ENCODE measurements around the gene IMPDH2.

The IMPDH2 gene

GRCh38 chr3:49022688-49023171 is 6.5 kb downstream of the IMPDH2 start:
- H3K4me3 ChIP-seq (ENCODE audit: low read depth, low read length): peak overlapping the region; percentile 86
- no peak for TF ChIP-seq CTCF (IDR thresholded peaks at IDR 0.05; ENCODE audit: low read depth, low read length)
- in situ Hi-C loops (cut with HindIII; ENCODE audit: low sequenced_read_pairs): no loop called here
- DNase-seq (ENCODE audit: low read depth, low spot score): no peak

GRCh38 chr3:49021813-49022687 is 7.1 kb downstream of the IMPDH2 start, which contains the start of gene NDUFAF3:
Gene NDUFAF3 (plus strand): TSS chr3:49022121. CDS start chr3:49022145, 24 bp downstream.
- in situ Hi-C loops (cut with HindIII; ENCODE audit: low sequenced_read_pairs): no loop called here
- peak; percentile 95 for DNase-seq (ENCODE audit: low read depth, low spot score)
- H3K4me3 ChIP-seq (ENCODE audit: low read depth, low read length): peak within 1 kb of the TSS; percentile 86
- TF ChIP-seq CTCF (IDR thresholded peaks at IDR 0.05; ENCODE audit: low read depth, low read length): peak; percentile 86

DNA sequence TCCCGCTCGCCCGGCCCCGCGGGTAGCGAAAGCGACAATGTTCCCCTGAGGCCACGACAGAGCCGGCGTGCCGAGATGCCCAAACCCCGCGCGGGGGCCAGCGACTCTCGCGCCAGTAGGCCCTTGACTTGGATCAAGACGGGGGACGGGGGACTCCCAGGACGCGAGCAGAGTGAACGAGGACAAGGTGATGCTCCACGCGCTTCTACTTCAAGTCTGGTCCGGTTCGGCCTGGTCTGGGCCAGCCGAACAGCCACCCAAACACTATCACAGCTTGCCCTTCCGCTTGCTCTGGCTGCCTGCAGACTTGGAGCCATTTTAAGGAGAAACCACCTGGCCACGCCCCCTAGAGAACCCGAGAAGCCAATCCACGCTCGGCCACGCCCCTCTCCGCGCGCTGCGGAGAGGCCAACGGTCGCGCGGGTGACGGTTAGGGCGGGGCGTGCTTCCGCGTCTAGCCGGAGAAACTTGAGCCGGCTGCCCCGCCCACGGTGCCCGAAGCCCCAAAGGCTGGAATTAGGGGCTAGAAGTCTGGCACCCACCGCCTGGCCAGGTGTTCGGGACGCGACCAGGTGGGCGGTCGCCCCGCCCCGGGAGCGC is 7.9 kb downstream of the IMPDH2 start:
- in situ Hi-C loops (cut with HindIII; ENCODE audit: low sequenced_read_pairs): no loop called here
- peak; percentile 98 for DNase-seq (ENCODE audit: low read depth, low spot score)
- TF ChIP-seq CTCF (IDR thresholded peaks at IDR 0.05; ENCODE audit: low read depth, low read length): no peak
- H3K4me3 ChIP-seq (ENCODE audit: low read depth, low read length): peak overlapping the region; percentile 86

DNA sequence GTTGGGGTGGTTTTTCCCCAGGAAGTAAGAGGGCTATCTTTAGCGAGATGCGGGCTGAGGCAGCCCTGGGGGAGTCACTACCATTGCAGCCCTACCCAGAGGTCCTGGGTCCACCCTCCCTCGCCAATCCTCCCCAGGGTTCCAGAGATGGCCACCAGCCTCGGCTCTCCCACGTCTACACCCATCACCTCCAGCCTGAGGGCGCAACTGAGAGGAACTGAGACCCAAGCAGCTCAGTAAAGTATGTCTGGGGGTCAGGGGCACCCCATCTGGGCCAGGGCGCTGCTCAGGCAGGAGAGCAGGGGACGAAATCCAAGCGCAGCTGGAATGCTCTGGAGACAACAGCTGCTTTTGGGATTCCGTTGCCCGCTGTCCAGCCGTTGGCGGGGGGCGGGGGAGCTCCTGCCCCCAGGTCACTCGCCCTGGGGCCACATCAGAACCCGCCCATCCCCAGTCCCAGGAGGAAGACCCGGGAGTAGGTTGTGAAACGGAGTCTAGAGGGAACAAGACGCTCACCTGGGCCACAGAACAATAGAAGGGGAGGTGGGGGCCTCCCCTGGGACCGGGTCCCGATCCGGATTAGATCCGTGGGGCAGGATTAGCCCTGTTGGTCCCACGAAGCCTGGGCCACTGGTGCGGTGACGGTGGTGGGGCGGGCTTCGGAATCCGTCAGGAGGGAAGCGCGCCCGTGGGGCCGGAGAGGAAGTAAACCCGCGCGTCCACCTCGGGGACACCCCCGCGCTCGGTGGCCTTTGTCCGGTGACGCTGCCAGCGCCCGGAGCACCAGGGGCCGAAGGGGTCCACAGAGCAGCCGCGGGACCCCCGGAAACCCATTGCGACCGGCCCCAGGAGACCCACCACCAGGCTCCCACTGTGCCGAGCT is 8.6 kb downstream of the IMPDH2 start:
- no peak for DNase-seq (ENCODE audit: low read depth, low spot score)
- peak overlapping the region; percentile 86 for H3K4me3 ChIP-seq (ENCODE audit: low read depth, low read length)
- in situ Hi-C loops (cut with HindIII; ENCODE audit: low sequenced_read_pairs): no loop called here
- TF ChIP-seq CTCF (IDR thresholded peaks at IDR 0.05; ENCODE audit: low read depth, low read length): no peak

DNA sequence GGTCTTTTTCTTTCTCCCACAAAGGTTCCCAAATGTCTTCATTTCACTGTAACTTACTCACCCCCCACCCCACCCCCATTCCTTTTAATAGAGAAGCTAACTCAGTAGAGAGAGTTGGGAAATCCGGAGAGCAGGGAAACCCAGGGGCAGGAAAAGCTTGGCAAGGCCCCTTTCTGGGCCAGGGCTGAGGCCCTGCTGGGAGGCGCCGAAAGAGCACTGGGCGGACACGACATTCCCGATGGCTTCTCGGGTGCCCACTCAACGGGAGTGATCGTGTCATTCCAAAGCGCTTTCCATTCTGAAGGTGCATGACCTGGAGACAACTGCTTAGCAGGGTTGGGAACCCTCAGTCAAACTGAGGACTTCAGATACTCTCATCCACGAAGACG is 9.3 kb downstream of the IMPDH2 start:
- in situ Hi-C loops (cut with HindIII; ENCODE audit: low sequenced_read_pairs): no loop called here
- no peak for TF ChIP-seq CTCF (IDR thresholded peaks at IDR 0.05; ENCODE audit: low read depth, low read length)
- peak overlapping the region; percentile 86 for H3K4me3 ChIP-seq (ENCODE audit: low read depth, low read length)
- DNase-seq (ENCODE audit: low read depth, low spot score): no peak

GRCh38 chr3:49018707-49019006 is 10.5 kb downstream of the IMPDH2 start:
- no peak for TF ChIP-seq CTCF (IDR thresholded peaks at IDR 0.05; ENCODE audit: low read depth, low read length)

More at GRCh38 chr3:49018707-49019006, 10.5 kb downstream of the IMPDH2 start:
- H3K4me3 ChIP-seq (ENCODE audit: low read depth, low read length): peak overlapping the region; percentile 74
- in situ Hi-C loops (cut with HindIII; ENCODE audit: low sequenced_read_pairs): no loop called here
- no peak for DNase-seq (ENCODE audit: low read depth, low spot score)
